Heart left ventricle (tissue), 13 donors: ENCODE measurements around the gene LETM1.

Source experiments
- POLR2A ChIP-seq, 2 donors: fragments of 450-650 bp; IDR thresholded peaks; one replicate each; pipeline ENCODE4 v1.6.1; 2017; ENCODE audit warnings: antibody characterized with exemption in 2 of 2, mild to moderate bottlenecking in 2 of 2, moderate library complexity in 2 of 2
- TF ChIP-seq, protein P1 (sequence below), 12 donors: fragments of 200-600 bp; sonication (generic) in 4 of 12; IDR thresholded peaks; one replicate each; pipeline versions ENCODE4 v1.5.0 to v1.8.0; 2018 to 2022; ENCODE audit warnings: antibody characterized with exemption in 12 of 12, mild to moderate bottlenecking in 5 of 12
- donor health status: ischemic (EF 13 %, LVEDD 7.1; RV severe dilation, severe dysfunction).
- donor health status: DM: no; HTN: yes; CAD: no.
- donor health status: DM: no; HTN: no; CAD: no.
- donor health status: ischemic (EF 25% LVEDD 6.9; RV normal size, moderate dysfunction).
- donor health status: ischemic (EF 25% LVEDD 5.7; RV mildly dilated, moderate dysfunction).
- donor health status: ischemic (EF 35%, LVEDD 5.7; RV mildly dilated, moderate dysfunction).
- donor health status: nonischemic (EF 11% LVEDD 7.7; RV severe dilation, severe dysfunction).
- donor health status: DM: yes; HTN: yes; CAD: no.
- donor health status: PGD.
- donor health status: ischemic (EF 29% LVEDD 5.4; RV normal size, mild dysfunction).
- donor health status: nonischemic (EF 23%, LVEDD 6.1; RV moderate dilation, normal function).

DNA sequence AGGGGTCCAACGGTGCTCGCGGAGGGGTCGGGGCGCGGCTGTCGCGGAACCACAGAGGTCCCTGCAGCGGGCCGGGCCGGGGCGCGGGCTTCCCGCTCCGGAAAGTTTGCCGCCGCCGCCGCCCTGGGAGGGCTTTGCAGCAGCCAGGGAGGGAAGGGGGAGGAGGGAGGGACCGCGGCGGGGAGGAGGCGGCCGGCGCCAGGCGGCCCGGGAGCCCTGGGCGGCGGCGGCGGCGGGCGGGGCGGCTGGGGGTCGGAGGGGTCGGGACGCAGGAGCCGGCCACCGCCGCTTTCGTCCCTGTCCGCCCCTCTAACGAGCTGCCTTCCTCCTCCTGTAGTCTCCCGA lies 62.5 kb downstream of the LETM1 start:
- TF ChIP-seq, protein P1, sequence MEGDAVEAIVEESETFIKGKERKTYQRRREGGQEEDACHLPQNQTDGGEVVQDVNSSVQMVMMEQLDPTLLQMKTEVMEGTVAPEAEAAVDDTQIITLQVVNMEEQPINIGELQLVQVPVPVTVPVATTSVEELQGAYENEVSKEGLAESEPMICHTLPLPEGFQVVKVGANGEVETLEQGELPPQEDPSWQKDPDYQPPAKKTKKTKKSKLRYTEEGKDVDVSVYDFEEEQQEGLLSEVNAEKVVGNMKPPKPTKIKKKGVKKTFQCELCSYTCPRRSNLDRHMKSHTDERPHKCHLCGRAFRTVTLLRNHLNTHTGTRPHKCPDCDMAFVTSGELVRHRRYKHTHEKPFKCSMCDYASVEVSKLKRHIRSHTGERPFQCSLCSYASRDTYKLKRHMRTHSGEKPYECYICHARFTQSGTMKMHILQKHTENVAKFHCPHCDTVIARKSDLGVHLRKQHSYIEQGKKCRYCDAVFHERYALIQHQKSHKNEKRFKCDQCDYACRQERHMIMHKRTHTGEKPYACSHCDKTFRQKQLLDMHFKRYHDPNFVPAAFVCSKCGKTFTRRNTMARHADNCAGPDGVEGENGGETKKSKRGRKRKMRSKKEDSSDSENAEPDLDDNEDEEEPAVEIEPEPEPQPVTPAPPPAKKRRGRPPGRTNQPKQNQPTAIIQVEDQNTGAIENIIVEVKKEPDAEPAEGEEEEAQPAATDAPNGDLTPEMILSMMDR (IDR thresholded peaks at IDR 0.05), result no peak
- no peak for TF ChIP-seq POLR2A (IDR thresholded peaks at IDR 0.05)
